Neural cell (in vitro differentiated cells): ENCODE measurements around the gene CSRNP3.

Source experiments
- EP300 ChIP-seq: fragments of 450-650 bp; conservative IDR thresholded peaks from 2 replicates; pipeline ENCODE4 v1.6.1; 2014; ENCODE audit warnings: antibody characterized with exemption, mild to moderate bottlenecking, moderate library complexity; ENCODE audit not compliant: poor library complexity, severe bottlenecking
- EZH2 ChIP-seq: fragments of 200-600, 300-800 bp; shearing (Covaris generic), sonication (generic); IDR thresholded peaks from 2 replicates; pipeline ENCODE4 v1.6.1; 2014; ENCODE audit warnings: antibody characterized with exemption, low read length, borderline replicate concordance, mild to moderate bottlenecking; ENCODE audit not compliant: insufficient read depth, poor library complexity, severe bottlenecking
- POLR2AphosphoS5 ChIP-seq: IDR thresholded peaks from 2 replicates; pipeline ENCODE4 v1.6.1; 2012
- RAD21 ChIP-seq: fragments of 450-650 bp; conservative IDR thresholded peaks from 2 replicates; pipeline ENCODE4 v1.6.1; 2014; ENCODE audit warnings: antibody characterized with exemption, mild to moderate bottlenecking, moderate library complexity
- SMC3 ChIP-seq: fragments of 450-650 bp; conservative IDR thresholded peaks from 2 replicates; pipeline ENCODE4 v1.6.1; 2014; ENCODE audit warnings: antibody characterized with exemption, mild to moderate bottlenecking, moderate library complexity; ENCODE audit not compliant: poor library complexity
- TAF1 ChIP-seq: IDR thresholded peaks from 2 replicates; pipeline ENCODE4 v1.6.1; 2012; ENCODE audit warnings: low read depth
- TF ChIP-seq, protein P1 (sequence below): fragments of 450-650 bp; IDR thresholded peaks from 2 replicates; pipeline ENCODE4 v1.5.1; 2014; ENCODE audit warnings: antibody characterized with exemption, mild to moderate bottlenecking, moderate library complexity; ENCODE audit not compliant: poor library complexity, severe bottlenecking

DNA sequence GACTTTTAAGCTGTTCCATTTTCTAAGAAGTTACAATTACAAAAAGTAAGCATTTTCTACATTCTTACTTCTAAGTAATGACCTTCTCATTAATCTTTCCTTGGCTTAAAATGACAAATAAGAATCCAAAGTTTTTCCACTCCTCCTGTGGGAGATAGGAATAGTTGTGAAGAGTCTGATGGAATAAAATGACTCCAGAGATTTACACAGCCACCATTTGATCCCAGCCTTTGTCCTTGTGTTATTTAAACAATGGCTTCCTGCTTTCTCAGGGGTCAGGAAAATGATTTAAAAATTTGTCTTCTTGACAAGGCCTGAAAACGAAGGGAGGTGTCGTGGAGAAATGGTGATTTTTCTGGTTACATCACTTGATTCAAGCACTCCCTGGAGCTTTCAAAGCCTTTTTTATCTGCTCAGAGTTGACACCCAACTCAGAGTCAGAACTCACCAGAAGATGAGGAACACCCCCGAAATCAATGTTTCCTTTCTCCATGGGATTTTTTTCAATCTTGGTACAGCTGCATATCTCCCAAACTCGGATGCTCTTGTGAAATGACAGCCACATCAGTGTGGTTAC lies 218.0 kb downstream of the CSRNP3 start:
- TF ChIP-seq, protein P1, sequence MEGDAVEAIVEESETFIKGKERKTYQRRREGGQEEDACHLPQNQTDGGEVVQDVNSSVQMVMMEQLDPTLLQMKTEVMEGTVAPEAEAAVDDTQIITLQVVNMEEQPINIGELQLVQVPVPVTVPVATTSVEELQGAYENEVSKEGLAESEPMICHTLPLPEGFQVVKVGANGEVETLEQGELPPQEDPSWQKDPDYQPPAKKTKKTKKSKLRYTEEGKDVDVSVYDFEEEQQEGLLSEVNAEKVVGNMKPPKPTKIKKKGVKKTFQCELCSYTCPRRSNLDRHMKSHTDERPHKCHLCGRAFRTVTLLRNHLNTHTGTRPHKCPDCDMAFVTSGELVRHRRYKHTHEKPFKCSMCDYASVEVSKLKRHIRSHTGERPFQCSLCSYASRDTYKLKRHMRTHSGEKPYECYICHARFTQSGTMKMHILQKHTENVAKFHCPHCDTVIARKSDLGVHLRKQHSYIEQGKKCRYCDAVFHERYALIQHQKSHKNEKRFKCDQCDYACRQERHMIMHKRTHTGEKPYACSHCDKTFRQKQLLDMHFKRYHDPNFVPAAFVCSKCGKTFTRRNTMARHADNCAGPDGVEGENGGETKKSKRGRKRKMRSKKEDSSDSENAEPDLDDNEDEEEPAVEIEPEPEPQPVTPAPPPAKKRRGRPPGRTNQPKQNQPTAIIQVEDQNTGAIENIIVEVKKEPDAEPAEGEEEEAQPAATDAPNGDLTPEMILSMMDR, result no peak
- TF ChIP-seq EZH2 (no peak), RAD21 (no peak), EP300 (no peak), POLR2AphosphoS5 (no peak), TAF1 (no peak), SMC3 (no peak)
